SK-N-SH treated with all-trans-retinoic acid at 6 μM for 48 hours (cell line): Measurements from ENCODE around the gene IFT52.
"Not testable (repeated sequence)": the region's sequence is repeated elsewhere in the genome, so short reads cannot be mapped to it uniquely, and the experiment has no call there.

ENCODE experiments used
- ARNTL ChIP-seq: fragments of 450-650 bp; formaldehyde crosslinking; IDR thresholded peaks from 2 replicates; pipeline ENCODE4 v1.5.0; 2020; ENCODE audit warnings: low read depth, mild to moderate bottlenecking, moderate library complexity, borderline replicate concordance
- CSDC2 ChIP-seq: fragments of 250-450 bp; sonication (Bioruptor Pico); IDR thresholded peaks from 2 replicates; pipeline ENCODE4 v1.5.0; 2020; ENCODE audit warnings: mild to moderate bottlenecking, moderate library complexity
- ESRRG ChIP-seq: fragments of 250-450 bp; sonication (Bioruptor Pico); IDR thresholded peaks from 2 replicates; pipeline ENCODE4 v1.6.1; 2021; ENCODE audit warnings: mild to moderate bottlenecking
- OSR1 ChIP-seq: fragments of 250-450 bp; sonication (Bioruptor Pico); IDR thresholded peaks from 2 replicates; pipeline ENCODE4 v1.8.0; 2022; ENCODE audit warnings: moderate library complexity, mild to moderate bottlenecking, inconsistent platforms
- PATZ1 ChIP-seq: fragments of 250-450 bp; sonication (Bioruptor Pico); IDR thresholded peaks from 2 replicates; pipeline ENCODE4 v1.8.0; 2020; ENCODE audit warnings: mild to moderate bottlenecking, moderate library complexity, borderline replicate concordance
- RARB ChIP-seq: fragments of 250-450 bp; sonication (Bioruptor Pico); IDR thresholded peaks from 2 replicates; pipeline ENCODE4 v1.8.0; 2021; ENCODE audit warnings: mild to moderate bottlenecking, moderate library complexity
- ZC3H10 ChIP-seq: fragments of 250-450 bp; sonication (Bioruptor Pico); IDR thresholded peaks from 2 replicates; pipeline ENCODE4 v1.5.1; 2021; ENCODE audit warnings: mild to moderate bottlenecking, moderate library complexity
- ZNF70 ChIP-seq: fragments of 450-650 bp; formaldehyde crosslinking; IDR thresholded peaks from 2 replicates; pipeline ENCODE4 v1.5.0; 2020; ENCODE audit warnings: mild to moderate bottlenecking, moderate library complexity
- TF ChIP-seq, protein P1 (sequence below): fragments of 250-450 bp; sonication (Bioruptor Pico); IDR thresholded peaks from 2 replicates; pipeline ENCODE4 v1.5.0; 2020; ENCODE audit warnings: mild to moderate bottlenecking, moderate library complexity
- TF ChIP-seq, protein P2 (sequence below): fragments of 250-450 bp; sonication (Bioruptor Pico); IDR thresholded peaks from 2 replicates; pipeline ENCODE4 v1.8.0; 2021; ENCODE audit warnings: low read depth, mild to moderate bottlenecking, moderate library complexity, borderline replicate concordance

GRCh38 chr20:43651650-43652184 is 61.0 kb downstream of the IFT52 start:
- TF ChIP-seq PATZ1; ARNTL (CRISPR knock-in tag); ESRRG (CRISPR knock-in tag); CSDC2 (CRISPR knock-in tag); OSR1 (CRISPR knock-in tag); RARB (CRISPR knock-in tag); ZC3H10; ZNF70 (CRISPR knock-in tag): not testable (repeated sequence)
- TF ChIP-seq, protein P1, sequence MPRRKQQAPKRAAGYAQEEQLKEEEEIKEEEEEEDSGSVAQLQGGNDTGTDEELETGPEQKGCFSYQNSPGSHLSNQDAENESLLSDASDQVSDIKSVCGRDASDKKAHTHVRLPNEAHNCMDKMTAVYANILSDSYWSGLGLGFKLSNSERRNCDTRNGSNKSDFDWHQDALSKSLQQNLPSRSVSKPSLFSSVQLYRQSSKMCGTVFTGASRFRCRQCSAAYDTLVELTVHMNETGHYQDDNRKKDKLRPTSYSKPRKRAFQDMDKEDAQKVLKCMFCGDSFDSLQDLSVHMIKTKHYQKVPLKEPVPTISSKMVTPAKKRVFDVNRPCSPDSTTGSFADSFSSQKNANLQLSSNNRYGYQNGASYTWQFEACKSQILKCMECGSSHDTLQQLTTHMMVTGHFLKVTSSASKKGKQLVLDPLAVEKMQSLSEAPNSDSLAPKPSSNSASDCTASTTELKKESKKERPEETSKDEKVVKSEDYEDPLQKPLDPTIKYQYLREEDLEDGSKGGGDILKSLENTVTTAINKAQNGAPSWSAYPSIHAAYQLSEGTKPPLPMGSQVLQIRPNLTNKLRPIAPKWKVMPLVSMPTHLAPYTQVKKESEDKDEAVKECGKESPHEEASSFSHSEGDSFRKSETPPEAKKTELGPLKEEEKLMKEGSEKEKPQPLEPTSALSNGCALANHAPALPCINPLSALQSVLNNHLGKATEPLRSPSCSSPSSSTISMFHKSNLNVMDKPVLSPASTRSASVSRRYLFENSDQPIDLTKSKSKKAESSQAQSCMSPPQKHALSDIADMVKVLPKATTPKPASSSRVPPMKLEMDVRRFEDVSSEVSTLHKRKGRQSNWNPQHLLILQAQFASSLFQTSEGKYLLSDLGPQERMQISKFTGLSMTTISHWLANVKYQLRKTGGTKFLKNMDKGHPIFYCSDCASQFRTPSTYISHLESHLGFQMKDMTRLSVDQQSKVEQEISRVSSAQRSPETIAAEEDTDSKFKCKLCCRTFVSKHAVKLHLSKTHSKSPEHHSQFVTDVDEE (CRISPR knock-in tag) = not testable (repeated sequence)
- TF ChIP-seq, protein P2, sequence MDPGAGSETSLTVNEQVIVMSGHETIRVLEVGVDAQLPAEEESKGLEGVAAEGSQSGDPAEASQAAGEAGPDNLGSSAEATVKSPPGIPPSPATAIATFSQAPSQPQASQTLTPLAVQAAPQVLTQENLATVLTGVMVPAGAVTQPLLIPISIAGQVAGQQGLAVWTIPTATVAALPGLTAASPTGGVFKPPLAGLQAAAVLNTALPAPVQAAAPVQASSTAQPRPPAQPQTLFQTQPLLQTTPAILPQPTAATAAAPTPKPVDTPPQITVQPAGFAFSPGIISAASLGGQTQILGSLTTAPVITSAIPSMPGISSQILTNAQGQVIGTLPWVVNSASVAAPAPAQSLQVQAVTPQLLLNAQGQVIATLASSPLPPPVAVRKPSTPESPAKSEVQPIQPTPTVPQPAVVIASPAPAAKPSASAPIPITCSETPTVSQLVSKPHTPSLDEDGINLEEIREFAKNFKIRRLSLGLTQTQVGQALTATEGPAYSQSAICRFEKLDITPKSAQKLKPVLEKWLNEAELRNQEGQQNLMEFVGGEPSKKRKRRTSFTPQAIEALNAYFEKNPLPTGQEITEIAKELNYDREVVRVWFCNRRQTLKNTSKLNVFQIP (CRISPR knock-in tag) = not testable (repeated sequence)
